ENCODE data around the gene ST8SIA2.
"Not testable (repeated sequence)": the region's sequence is repeated elsewhere in the genome, so short reads cannot be mapped to it uniquely, and the experiment has no call there.

The ST8SIA2 gene

GRCh38 chr15:92443381-92443780, 49.7 kb downstream of the ST8SIA2 start:
- no peak for DNase-seq (ENCODE audit: low read depth in 2 of 2)

DNA sequence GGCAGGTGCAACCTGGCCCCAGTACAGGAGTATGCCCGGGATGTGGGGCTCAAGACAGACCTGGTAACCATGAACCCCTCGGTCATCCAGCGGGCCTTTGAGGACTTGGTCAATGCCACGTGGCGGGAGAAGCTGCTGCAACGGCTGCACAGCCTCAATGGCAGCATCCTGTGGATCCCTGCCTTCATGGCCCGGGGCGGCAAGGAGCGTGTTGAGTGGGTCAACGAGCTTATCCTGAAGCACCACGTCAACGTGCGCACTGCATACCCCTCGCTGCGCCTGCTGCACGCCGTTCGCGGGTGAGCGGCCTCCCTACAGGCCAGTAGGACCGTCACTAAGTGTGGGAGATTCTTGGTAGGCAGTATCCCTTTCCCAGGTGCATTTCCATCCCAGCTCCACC, 51.0 kb downstream of the ST8SIA2 start:
- DNase-seq (ENCODE audit: low read depth in 2 of 2): no peak

DNA sequence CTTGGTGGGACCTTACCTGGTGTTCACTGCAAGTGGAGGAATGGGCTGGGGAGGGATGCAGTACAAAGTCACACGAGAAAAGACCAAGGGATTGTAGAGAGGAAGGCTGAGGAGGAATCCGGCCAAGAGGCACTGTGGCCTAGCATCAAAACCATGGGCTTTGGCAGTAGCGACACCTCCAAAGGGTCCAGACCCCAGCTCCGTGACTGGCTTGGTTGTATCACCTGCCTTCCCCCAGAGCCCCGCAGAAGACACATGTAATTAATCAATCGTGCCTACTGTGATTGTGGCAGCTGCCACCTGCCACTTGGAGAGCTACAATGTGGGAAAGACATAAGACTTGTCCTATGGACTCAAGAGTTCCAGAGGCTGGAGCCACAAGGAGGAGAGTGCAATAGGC, 54.7 kb downstream of the ST8SIA2 start:
- no peak for DNase-seq (ENCODE audit: low read depth in 2 of 2)

DNA sequence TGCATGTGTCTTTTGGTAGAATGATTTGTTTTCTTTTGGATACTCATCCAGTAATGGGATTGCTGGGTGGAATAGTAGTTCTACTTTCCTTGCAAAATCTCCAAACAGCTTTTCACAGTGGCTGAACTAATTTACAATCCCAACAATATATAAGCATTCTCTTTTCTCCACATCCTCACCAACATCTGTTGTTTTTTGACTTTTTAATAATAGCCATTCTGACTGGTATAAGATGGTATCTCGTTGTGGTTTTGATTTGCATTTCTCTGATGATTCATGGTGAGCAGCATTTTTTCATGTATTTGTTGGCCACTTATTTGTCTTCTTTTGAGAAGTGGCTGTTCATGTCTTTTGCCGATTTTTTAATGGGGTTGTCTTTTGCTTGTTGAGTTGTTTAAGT, 55.8 kb downstream of the ST8SIA2 start:
- DNase-seq (ENCODE audit: low read depth in 2 of 2): no peak

DNA sequence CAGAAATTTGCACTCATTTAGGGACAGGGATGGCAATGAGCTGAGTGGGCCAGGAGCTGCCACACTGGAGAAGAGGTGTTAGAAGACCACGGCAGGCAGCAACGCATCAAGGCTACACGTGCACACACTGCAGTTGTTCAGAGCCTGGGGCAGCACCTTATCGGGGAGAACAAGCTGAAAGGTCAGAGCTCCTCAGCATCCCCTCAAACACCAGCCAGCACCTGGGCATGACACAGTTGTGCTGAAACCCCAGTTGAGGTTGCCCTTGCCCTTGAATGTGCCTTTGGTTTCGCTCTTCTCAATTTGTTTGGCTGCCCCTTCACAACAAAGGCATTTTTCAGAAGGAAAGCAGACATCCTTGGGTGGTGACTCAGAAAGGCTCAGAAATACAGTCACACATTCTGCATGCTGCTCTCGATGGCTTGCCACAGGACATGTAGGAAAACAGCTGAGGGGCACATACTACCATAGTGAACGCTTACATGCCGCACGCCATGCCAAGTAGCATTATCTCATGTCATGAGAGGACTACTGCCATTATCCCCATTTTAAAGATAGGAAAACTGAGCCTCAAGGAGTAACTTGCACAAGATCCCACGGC, 57.6 kb downstream of the ST8SIA2 start:
- no peak for DNase-seq (ENCODE audit: low read depth in 2 of 2)

- no peak for DNase-seq (ENCODE audit: low read depth in 2 of 2)
These were observed 58.5 kb downstream of the ST8SIA2 start for GRCh38 chr15:92452143-92452542.

- DNase-seq (ENCODE audit: low read depth in 2 of 2): no peak
These were observed 59.9 kb downstream of the ST8SIA2 start for GRCh38 chr15:92453607-92454006.

- DNase-seq (ENCODE audit: low read depth in 2 of 2): no peak
These were observed 60.9 kb downstream of the ST8SIA2 start for GRCh38 chr15:92454555-92455105.

GRCh38 chr15:92455271-92455670, 61.6 kb downstream of the ST8SIA2 start:
- no peak for DNase-seq (ENCODE audit: low read depth in 2 of 2)

- DNase-seq (ENCODE audit: low read depth in 2 of 2): no peak
These were observed 63.9 kb downstream of the ST8SIA2 start for GRCh38 chr15:92457471-92458041.

GRCh38 chr15:92460023-92460422, 66.3 kb downstream of the ST8SIA2 start:
- no peak for DNase-seq (ENCODE audit: low read depth in 2 of 2)

- no peak for DNase-seq (ENCODE audit: low read depth in 2 of 2)
These were observed 68.9 kb downstream of the ST8SIA2 start for GRCh38 chr15:92462424-92463125.

DNA sequence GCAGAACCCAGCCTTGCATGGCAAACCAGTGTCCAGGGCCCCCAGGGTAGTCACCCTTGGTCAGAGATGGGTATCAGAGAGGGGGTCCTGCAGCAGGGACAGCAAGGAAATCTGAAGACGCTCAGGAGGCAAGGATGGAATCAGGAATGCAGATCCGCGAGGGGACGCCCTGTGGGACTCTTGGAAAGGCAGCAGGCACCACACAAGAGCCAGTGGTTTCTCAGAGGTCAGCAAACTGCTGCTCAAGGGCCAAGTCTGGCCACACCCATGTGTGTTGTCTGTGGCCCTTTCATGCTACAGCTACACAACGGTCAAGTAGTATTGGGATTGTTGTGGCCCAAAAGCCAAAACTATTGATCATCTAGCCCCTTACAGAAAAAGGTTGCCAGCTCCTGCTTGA, 69.7 kb downstream of the ST8SIA2 start:
- no peak for DNase-seq (ENCODE audit: low read depth in 2 of 2)

- no peak for DNase-seq (ENCODE audit: low read depth in 2 of 2)
These were observed 70.1 kb downstream of the ST8SIA2 start for GRCh38 chr15:92463826-92464225.

DNA sequence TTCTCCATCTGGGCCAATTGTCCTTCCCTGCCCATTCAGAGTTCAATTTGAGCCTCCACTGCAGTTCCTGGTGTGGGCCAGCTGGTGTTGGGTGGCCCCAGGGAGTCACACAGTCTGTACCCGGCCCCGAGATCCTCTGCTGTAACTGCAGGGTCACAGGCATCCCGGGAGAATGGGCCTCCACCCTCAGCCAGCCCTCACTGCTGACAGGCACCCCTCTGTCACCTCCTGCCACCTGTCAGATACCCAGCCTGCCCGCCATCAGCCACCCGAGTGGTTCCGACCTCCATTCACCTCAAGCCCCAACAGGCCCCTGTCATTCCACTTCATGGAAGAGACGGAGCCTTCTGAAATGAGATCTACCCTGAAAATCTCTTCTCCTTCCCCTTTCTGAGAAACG, 73.2 kb downstream of the ST8SIA2 start:
- DNase-seq (ENCODE audit: low read depth in 2 of 2): no peak

GRCh38 chr15:92467245-92467644, 73.6 kb downstream of the ST8SIA2 start:
- DNase-seq (ENCODE audit: low read depth in 2 of 2): no peak

- DNase-seq (ENCODE audit: low read depth in 2 of 2): no peak
These were observed 75.3 kb downstream of the ST8SIA2 start for GRCh38 chr15:92468991-92469390.

DNA sequence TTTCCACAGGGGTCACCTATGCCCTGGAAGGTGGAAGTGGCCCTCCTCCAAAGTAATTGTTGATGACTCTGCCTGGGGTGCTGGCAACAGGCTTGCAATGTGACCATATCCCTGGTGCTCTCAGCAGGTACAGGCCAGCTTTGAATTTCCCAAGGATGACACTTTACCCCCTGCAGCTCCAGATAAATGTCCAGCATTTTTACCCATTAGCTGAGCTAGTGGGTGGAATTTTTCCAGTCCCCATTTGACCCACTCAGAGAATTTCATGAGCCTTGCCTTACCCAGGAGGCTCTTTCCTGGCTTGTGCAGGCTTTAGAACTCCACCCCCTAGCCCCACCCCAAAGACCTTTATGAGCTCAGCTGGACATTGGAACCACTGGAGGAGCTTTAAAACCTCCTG, 77.6 kb downstream of the ST8SIA2 start:
- no peak for DNase-seq (ENCODE audit: low read depth in 2 of 2)

DNA sequence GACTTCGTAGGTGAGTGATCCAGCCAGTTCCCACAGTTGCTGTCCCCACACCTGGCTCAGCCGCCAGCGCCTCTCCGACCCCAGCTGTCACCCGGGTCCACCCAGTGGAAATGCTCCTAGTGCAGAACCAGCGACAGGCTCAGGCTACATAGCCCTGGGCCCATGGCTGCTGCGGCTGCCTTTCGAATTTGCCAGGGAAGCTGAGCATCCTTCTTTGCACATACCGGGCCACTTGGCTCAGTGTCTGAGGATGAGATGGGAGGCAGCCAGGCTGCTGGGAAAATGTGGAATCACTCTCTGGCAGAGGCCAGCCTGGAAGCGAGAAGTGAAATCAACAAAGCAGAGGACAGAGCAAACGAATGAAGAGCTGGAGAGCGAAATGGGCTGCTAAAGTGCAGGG, 80.1 kb downstream of the ST8SIA2 start:
- DNase-seq (ENCODE audit: low read depth in 2 of 2): no peak

GRCh38 chr15:92479730-92480129, 86.0 kb downstream of the ST8SIA2 start:
- DNase-seq (ENCODE audit: low read depth in 2 of 2): not testable (repeated sequence)

GRCh38 chr15:92480361-92480760, 86.7 kb downstream of the ST8SIA2 start:
- no peak for DNase-seq (ENCODE audit: low read depth in 2 of 2)

GRCh38 chr15:92485441-92485840, 91.8 kb downstream of the ST8SIA2 start:
- no peak for DNase-seq (ENCODE audit: low read depth in 2 of 2)

GRCh38 chr15:92492551-92493115, 99.0 kb downstream of the ST8SIA2 start:
- no peak for DNase-seq (ENCODE audit: low read depth in 2 of 2)
